Mucosa of descending colon (tissue), 3 donors: ENCODE data around the gene CFAP99. TPM values are rescaled to one million over a fixed set of nuclear protein-coding genes. Genes with fewer than 3 reads are reported as not detected.

Experiments used
- ATAC-seq: fragments of 200-7000 bp; cut with Tn5 transposase; one replicate; pipeline ENCODE4 v1.9.1; 2020; ENCODE audit warnings: mild to moderate bottlenecking, moderate library complexity
- DNase-seq, 3 donors: peaks; one replicate each; pipeline ENCODE4 v3.0.0-alpha.2; 2020
- H3K36me3 ChIP-seq: fragments of 200-600 bp; one replicate; pipeline ENCODE4 v1.8.0; 2021; ENCODE audit warnings: low read depth, mild to moderate bottlenecking
- H3K4me1 ChIP-seq: fragments of 200-600 bp; one replicate; pipeline ENCODE4 v1.8.0; 2021; ENCODE audit warnings: low read depth, mild to moderate bottlenecking
- H3K4me3 ChIP-seq: fragments of 200-600 bp; one replicate; pipeline ENCODE4 v1.8.0; 2021; ENCODE audit warnings: mild to moderate bottlenecking
- H3K9me3 ChIP-seq: fragments of 200-600 bp; one replicate; pipeline ENCODE4 v1.8.0; 2021; ENCODE audit warnings: mild to moderate bottlenecking
- CTCF ChIP-seq: fragments of 200-600 bp; IDR thresholded peaks from one replicate; pipeline ENCODE4 v1.8.0; 2022; ENCODE audit warnings: antibody characterized with exemption, mild to moderate bottlenecking
- intact Hi-C, 2 donors: fragments of 100-400 bp; cut with DNase I in 1 of 2; cut with micrococcal nuclease in 1 of 2; formaldehyde crosslinking; loops; one replicate each; pipeline versions ENCODE4 v1.11.0 to v1.11.1; 2022; cut with DNase I, micrococcal nuclease
- total RNA-seq, 3 donors: library from RNA; stranded (reverse); fragmentation: NEBNext Ultra II Directional in 2 of 3; extraction: Animal tissue kit (Norgen Biotek cat#: 25700) in 2 of 3; gene quantifications; one replicate each; pipeline versions ENCODE4 v1.2.1 to v1.2.4, GENCODE V29; 2021 to 2023
- donor health status: DM: no; HTN: no; CAD: no; lungs with moderate emphysema.
- donor health status: DM: no; HTN: no; CAD: no.
- donor health status: DM: no; HTN: yes; CAD: no.

CFAP99 gene
- total RNA-seq, 3 donors from 2014 or later, result 1.2 to 1.3 (median 1.2) TPM

GRCh38 chr4:2442175-2442993 lies 23.6 kb downstream of the CFAP99 start:
- DNase-seq (peak in 1 of 3 donors; percentile 41), ATAC-seq (no peak)
- intact Hi-C loops, result loop anchor here in 1 of 2 donors (5.0 kb wide), 1 partner anchor 220 kb away; no protein-coding TSS in a partner anchor
- TF ChIP-seq CTCF, result no peak
- no peaks in the 10 kb centered on the region for H3K36me3 ChIP-seq
- no peak overlapping the region for H3K4me3 ChIP-seq
- H3K4me1 ChIP-seq, result no peaks in the 10 kb centered on the region
- H3K9me3 ChIP-seq, result no peaks in the 10 kb centered on the region

GRCh38 chr4:2443061-2443730 lies 24.4 kb downstream of the CFAP99 start:
- H3K4me1 ChIP-seq, result no peaks in the 10 kb centered on the region
- intact Hi-C loops, result loop anchor here in 1 of 2 donors (5.0 kb wide), 1 partner anchor 221 kb away; no protein-coding TSS in a partner anchor
- H3K4me3 ChIP-seq, result no peak overlapping the region
- TF ChIP-seq CTCF, result no peak
- ATAC-seq (no peak), DNase-seq (peak in 1 of 3 donors; percentile 29)
- no peaks in the 10 kb centered on the region for H3K9me3 ChIP-seq
- no peaks in the 10 kb centered on the region for H3K36me3 ChIP-seq

- H3K4me3 ChIP-seq, result no peak overlapping the region
- DNase-seq (peak in 1 of 3 donors; percentile 33), ATAC-seq (no peak)
- no peaks in the 10 kb centered on the region for H3K9me3 ChIP-seq
- no peaks in the 10 kb centered on the region for H3K4me1 ChIP-seq
- no peaks in the 10 kb centered on the region for H3K36me3 ChIP-seq
- TF ChIP-seq CTCF, result no peak
- intact Hi-C loops, result loop anchor here in 1 of 2 donors (5.0 kb wide), 1 partner anchor 222 kb away; no protein-coding TSS in a partner anchor
Observed at GRCh38 chr4:2443956-2444740, 25.4 kb downstream of the CFAP99 start.

GRCh38 chr4:2445130-2445529 lies 26.4 kb downstream of the CFAP99 start:
- no peaks in the 10 kb centered on the region for H3K4me1 ChIP-seq
- no peaks in the 10 kb centered on the region for H3K36me3 ChIP-seq
- DNase-seq (peak in 1 of 3 donors; percentile 31), ATAC-seq (no peak)
- intact Hi-C loops, result no loop called here
- no peak overlapping the region for H3K4me3 ChIP-seq
- no peak for TF ChIP-seq CTCF
- H3K9me3 ChIP-seq, result no peaks in the 10 kb centered on the region

GRCh38 chr4:2445571-2445970 lies 26.8 kb downstream of the CFAP99 start:
- no peaks in the 10 kb centered on the region for H3K9me3 ChIP-seq
- no peak for ATAC-seq
- DNase-seq, result no peak
- no peak overlapping the region for H3K4me3 ChIP-seq
- no peaks in the 10 kb centered on the region for H3K4me1 ChIP-seq
- intact Hi-C loops, result no loop called here
- TF ChIP-seq CTCF, result no peak
- no peaks in the 10 kb centered on the region for H3K36me3 ChIP-seq
